HG02884 (cell line): ENCODE data around the gene SOX8.
A peak's percentile ranks its signal among the peaks of the same experiment; 100 is the strongest.
"Not testable (repeated sequence)": the region's sequence is repeated elsewhere in the genome, so short reads cannot be mapped to it uniquely, and the experiment has no call there.

Experiments
- ATAC-seq: cut with Tn5 transposase; IDR thresholded peaks from one replicate; pipeline ENCODE4 v1.9.1; 2021; ENCODE audit warnings: mild to moderate bottlenecking, moderate library complexity; ENCODE audit not compliant: unreplicated experiment

Gene SOX8

DNA sequence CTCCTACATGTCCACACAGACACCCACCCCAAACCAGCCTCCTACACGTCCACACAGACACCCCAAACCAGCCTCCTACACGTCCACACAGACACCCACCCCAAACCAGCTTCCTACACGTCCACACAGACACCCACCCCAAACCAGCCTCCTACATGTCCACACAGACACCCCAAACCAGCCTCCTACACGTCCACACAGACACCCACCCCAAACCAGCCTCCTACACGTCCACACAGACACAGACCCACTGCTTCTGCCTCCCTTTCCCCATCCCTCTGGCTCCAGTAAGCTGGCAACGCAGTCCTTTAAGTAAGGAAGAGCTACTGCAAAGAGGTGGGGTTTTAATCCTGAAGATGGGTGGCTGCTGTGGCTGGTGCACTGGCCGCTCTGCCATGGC, 27.8 kb upstream of the SOX8 start:
- ATAC-seq, result not testable (repeated sequence)

DNA sequence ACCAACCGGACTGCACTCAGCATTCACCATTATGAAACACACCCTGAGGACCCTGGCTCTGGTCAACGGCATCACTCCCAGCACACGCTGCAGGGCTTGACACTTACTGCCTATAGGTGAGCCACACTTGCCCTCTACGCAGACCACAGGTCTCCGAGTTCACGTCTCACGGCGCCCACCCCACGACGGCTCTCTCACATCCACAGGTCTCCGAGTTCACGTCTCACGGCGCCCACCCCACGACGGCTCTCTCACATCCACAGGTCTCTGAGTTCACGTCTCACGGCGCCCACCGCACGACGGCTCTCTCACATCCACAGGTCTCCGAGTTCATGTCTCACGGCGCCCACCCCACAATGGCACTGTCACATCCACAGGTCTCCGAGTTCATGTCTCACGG, 25.8 kb upstream of the SOX8 start:
- not testable (repeated sequence) for ATAC-seq

DNA sequence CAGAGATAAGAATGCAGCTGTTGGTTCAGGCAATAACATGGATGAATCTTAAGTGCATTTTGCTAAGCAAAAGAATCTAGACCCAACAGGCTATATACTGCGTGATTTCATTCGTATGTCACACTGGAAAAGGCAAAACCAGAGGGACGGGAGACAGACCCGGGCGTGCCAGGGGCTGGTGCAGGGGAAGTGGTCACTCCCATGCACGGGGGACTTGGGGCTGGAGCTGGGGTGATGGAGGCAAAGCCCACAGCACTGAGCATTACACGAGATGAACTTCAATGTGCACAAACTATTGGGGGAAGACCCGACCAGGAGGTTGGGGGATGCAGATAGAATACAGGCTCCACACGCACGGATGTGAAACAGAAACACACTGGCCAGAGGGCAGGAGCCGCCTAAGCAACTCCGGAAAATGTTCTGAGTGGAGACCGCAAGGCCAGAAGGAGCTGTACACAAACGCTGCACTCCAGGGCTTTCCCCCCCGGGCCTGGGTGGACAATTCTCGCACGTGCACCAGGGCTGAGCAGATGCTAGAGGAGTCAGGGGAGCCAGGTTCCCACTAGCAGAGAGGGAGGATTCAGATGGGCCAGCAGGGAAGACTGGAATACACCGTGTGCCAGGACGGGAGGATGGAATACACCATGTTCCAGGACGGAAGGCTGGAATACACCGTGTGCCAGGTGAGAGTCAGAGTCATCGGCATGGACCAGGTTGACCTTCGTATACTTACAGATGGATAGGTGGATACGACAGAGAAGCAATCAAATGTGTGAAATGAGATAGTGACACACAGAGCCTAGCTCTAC, 22.1 kb upstream of the SOX8 start:
- no peak for ATAC-seq

- ATAC-seq, result no peak
Observed at GRCh38 chr16:962366-962765, 19.2 kb upstream of the SOX8 start.

- ATAC-seq, result no peak
Observed at GRCh38 chr16:962901-963814, 18.4 kb upstream of the SOX8 start.

DNA sequence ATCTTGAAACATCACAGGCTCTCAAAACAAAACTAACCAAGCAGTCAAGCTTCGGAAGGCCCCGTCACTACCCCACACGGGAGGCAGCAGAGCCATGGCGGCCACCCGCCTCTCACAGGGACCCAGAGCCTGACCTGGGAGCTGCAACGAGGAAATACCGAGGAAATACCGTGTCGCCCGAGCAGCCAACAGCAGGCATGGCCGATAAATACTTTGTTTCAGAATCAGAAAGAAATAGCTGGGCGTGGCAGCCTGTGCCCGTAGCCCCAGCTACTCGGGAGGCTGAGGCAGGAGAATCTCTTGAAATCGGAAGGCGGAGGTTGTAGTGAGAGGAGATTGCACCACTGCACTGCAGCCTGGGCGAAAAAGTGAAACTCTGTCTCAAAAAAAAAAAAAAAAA, 17.7 kb upstream of the SOX8 start:
- no peak for ATAC-seq

- ATAC-seq, result no peak
Observed at GRCh38 chr16:964356-965035, 17.1 kb upstream of the SOX8 start.

DNA sequence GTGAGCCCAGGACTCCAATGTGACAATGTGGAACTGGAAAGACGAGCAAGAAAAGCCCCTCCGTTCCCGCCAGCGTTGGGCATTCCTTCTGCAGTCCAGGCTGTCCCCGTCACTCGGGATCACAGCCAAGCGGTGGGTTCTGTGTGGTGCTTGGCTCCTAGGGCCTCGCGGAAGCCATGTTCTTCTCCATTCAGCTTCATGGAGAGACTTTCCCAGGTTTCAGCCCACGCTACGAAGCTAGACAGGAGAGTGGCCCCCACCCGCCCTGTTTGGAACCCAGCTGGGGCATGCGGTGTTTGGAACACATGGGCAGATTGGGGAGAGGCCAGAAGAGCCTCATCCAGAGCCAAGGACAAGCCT, 16.6 kb upstream of the SOX8 start:
- ATAC-seq, result no peak

DNA sequence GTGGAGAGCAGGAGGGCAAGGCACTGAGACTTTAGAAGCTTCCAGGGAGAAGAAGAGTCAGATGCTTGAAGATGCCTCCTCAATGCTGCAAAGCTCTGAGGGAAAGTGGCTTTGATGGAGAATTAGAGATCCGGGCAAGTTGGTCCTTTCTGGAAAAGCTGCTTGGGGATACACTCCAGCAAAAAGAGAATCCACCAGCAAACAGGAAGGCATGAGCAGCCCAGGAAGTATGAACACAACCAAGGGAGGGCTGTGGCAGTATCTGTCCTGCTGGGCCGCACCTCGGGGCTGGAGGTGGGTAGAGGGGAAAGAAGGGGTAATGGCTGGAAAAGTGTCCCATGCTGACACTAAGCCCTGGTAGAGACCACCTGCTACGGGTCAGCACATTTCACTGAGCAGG, 16.1 kb upstream of the SOX8 start:
- no peak for ATAC-seq

DNA sequence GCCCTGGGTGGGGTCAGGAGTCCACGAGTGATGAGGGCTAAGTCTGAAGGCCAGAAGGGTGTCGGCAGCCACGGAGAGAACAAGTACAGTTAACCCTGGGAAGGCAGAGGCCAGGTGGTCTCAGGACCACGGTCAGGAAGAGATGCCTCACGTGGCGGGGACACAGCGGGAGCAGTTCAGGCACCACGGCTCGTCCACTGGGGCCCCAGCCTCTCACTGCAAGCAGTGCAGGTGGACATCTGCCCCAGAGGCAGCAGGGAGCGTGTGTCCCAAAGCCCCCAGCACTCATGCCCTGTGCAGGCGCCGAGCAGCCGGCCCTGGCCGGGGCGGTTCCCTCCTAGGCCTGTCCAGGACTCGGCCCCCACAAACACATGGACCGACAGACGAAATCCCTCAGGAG, 15.5 kb upstream of the SOX8 start:
- ATAC-seq, result no peak

- ATAC-seq, result no peak
Observed at GRCh38 chr16:966505-966904, 15.1 kb upstream of the SOX8 start.

GRCh38 chr16:967077-967541, 14.5 kb upstream of the SOX8 start:
- no peak for ATAC-seq

- no peak for ATAC-seq
Observed at GRCh38 chr16:967546-968295, 13.8 kb upstream of the SOX8 start.

GRCh38 chr16:968620-969019, 12.9 kb upstream of the SOX8 start:
- no peak for ATAC-seq

DNA sequence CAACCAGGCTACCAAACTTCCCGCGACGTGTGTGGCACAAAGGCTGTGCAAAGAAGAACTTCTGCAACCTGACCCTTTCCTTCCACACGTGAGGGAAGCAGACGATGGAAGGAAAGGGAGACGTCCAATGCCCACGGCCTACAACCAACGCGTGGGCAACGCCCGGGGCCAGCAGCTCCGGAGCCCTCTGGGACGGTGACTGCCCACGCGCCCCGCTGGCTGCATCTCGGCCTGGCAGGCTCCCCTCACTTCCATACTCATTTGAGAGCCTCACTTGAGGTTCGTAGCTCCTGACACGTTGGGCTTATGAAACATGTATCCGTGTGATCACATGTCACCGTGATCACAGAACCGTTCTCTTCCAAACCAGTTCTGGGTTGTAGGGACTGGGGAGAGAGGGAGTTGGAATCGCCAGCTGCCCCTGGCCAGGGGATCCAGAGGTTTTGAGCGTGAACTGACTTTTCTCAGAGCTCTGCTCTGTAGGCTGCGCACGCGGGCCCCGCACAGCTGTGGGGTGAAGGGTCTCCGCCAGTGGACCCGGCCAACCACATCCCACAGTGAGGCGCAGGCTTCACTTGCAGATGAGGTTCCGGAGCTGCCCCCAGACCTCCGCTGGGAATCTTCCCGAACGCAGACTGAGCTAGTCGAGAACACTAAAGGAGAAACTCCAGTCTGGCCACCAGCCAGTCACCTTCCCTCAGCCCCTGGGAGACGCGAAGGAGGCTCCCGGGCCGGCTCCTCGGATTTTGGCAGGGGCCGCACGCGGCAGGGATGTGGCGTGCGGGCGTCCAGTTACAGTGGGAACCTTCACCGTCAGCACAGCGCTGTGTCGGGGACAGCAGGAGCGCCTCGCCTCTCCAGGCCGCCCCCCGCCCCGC, 11.8 kb upstream of the SOX8 start:
- ATAC-seq, result peak; percentile 14

DNA sequence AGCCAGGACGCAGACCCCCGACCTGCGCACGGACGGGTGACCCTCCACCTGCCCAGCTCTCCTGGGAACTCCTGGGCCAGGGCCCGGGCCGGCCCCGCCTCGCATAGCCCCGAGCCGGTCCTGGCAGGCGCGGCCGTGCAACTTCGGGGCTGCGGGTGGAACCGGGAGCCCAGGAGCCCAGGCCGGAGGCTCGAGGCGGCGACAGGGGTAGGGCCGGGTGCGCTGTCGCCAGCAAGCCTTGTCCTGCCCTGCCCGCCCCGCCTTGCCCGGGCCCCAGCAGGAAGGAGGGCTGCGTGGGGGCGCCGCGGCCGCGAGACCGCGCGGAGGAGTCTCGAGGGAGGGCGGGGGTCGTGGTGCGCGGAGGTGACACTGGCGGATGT, 11.2 kb upstream of the SOX8 start:
- peak; percentile 19 for ATAC-seq

DNA sequence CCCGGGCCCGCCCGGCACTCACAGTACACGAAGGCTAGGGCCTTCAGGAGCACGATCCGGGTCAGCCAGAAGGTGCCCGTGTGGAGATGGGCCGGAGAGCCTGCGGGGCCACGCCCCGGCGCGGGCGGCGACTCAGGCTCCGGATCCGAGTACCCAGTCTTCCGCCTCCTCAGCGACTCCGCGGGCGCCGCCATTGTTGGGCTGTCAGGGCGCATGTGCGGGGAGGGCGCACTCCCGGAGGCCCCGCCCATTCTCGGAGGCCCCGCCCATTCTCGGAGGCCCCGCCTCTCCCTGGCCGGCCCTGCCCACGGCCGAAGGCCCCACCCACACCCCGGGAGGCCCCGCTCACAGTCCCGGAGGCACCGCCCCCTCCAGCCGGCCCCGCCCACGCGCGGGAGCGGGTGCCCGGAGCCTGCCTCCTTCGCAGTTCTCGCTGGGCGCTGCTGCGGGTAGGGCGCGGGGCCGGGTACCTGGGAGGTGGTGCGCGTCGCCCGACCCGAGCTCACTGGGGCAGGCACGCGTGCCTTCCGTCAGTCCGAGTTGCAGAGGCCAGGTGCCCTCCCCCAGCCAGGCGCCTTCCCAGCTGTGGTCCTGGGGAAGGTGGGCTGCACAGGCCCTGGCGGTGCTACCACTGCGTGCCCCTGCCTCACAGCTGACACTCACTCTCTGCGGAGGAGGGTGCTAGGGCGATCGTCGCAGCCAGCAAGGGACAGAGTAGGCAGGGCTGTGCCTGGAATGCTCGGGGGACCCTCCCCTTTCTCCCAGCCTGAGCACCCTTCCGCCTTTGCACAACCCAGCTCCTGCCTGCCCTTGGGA, 10.6 kb upstream of the SOX8 start, which contains the start of gene LMF1:
LMF1 (minus strand) TSS at position 219 of the 816 bp plus-strand sequence; CDS start at position 215, 4 bp downstream.
- ATAC-seq, result peak; percentile 78

DNA sequence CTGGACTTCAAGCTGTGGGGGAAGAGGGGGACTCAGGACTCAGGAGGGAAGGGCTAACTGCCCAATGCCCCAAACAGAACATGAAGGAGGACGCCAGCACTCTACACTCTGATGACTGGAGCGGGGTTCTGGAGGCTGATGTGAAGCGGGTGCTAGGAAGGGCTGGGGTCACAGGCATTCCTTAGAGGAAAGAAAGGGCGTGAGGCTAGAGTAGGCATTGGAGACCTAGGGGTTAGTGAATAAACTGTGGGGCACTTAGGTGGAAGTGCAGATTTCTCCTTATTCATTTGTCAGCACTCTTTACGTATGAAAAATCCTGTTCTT, 10.0 kb upstream of the SOX8 start:
- no peak for ATAC-seq

- ATAC-seq, result no peak
Observed at GRCh38 chr16:971981-972315, 9.6 kb upstream of the SOX8 start.
